ENCODE data around the gene RASA4B. TPM values are rescaled to one million over a fixed set of nuclear protein-coding genes. Genes with fewer than 3 reads are reported as not detected.

The RASA4B gene
- total RNA-seq, 1 donor from 2014 or later, result 8.2 TPM

DNA sequence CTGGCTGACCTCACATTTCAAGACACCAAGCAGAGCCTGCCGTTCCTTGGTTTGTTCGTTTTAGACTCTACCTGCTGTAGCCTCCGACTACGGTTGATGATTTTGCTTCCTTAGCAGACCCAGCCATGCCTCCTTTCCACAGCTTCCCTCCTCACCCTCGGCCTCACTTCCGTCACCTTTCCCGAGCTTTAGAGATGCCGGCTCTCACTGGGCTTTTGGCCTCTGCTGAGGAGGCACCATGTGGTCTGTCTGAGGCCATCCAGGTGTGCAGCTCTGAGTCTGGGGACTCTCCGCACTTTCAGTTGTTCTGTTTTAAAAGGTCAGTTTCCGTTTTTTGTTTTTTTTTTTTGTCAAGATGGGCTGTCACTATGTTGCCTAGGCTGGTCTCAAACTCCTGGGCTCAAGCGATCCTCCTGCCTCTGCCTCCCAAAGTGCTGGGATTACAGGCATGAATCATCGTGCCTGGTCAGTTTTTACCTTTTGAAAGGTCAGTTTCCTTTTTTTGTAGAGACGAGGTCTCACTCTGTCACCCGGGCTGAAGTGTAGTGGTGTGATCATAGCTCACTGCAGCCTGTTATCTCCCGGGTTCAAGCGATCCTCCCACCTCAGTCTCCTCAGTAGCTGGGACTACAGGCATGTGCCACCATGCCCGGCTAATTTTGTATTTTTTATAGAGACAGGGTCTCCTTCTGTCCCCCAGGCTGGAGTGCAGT is 72.5 kb downstream of the RASA4B start:
- no peak overlapping the region for H3K27ac Mint-ChIP-seq
- H3K9me3 Mint-ChIP-seq, result no peaks in the 10 kb centered on the region
- H3K27me3 Mint-ChIP-seq (ENCODE audit: low read depth), result no peaks in the 10 kb centered on the region
- H3K4me3 Mint-ChIP-seq, result no peak overlapping the region
- no peaks in the 10 kb centered on the region for H3K4me1 Mint-ChIP-seq
- TF ChIP-seq, protein P1, sequence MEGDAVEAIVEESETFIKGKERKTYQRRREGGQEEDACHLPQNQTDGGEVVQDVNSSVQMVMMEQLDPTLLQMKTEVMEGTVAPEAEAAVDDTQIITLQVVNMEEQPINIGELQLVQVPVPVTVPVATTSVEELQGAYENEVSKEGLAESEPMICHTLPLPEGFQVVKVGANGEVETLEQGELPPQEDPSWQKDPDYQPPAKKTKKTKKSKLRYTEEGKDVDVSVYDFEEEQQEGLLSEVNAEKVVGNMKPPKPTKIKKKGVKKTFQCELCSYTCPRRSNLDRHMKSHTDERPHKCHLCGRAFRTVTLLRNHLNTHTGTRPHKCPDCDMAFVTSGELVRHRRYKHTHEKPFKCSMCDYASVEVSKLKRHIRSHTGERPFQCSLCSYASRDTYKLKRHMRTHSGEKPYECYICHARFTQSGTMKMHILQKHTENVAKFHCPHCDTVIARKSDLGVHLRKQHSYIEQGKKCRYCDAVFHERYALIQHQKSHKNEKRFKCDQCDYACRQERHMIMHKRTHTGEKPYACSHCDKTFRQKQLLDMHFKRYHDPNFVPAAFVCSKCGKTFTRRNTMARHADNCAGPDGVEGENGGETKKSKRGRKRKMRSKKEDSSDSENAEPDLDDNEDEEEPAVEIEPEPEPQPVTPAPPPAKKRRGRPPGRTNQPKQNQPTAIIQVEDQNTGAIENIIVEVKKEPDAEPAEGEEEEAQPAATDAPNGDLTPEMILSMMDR (IDR thresholded peaks at IDR 0.05; ENCODE audit: unreplicated experiment), result no peak
- peaks cover 14% of the 10 kb centered on the region for H3K36me3 Mint-ChIP-seq
- DNase-seq (ENCODE audit: low spot score in 2 of 2, unreplicated experiment in 2 of 2), result no peak

DNA sequence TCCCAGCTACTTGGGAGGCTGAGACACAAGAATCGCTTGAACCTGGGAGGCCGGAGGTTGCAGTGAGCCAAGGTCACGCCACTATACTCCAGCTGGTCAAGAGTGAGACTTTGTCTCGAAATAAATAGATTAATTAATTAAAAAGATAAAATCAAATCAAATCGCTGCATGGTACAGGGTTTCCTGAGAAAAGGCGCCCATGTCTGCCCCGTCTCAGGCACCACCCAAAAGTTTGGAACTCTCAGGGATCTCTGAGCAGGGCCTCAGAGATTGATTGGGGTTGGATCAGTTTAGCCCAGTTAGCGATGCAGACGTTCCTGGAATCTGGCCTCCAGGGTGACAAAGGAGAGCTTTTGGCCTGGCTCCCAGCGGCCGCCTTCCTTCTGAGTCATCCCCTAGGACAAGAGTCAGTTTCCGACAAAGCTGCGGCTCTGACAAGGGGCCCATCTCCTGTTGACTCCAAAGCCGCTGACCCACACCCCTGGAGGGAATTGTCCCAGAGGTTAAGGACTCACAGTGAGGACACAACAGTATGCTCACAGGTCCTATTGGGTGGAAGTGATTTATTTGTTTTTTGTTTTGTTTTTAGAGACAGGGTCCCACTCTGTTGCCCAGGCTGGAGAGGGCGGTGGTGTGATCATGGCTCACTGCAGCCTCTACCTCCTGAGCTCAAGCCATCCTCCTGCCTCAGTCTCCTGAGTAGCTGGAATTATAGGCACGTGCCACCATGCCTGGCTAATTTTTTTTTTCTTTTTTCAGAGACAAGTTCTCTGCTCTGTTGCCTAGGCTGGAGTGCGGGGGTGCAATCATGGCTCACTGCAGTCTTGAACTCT is 77.4 kb downstream of the RASA4B start:
- no peaks in the 10 kb centered on the region for H3K9me3 Mint-ChIP-seq
- TF ChIP-seq, protein P1 (IDR thresholded peaks at IDR 0.05; ENCODE audit: unreplicated experiment), result no peak
- no peak overlapping the region for H3K4me3 Mint-ChIP-seq
- DNase-seq (ENCODE audit: low spot score in 2 of 2, unreplicated experiment in 2 of 2), result no peak
- H3K27ac Mint-ChIP-seq, result no peak overlapping the region
- no peaks in the 10 kb centered on the region for H3K4me1 Mint-ChIP-seq
- H3K27me3 Mint-ChIP-seq (ENCODE audit: low read depth), result no peaks in the 10 kb centered on the region
- peaks cover 11% of the 10 kb centered on the region for H3K36me3 Mint-ChIP-seq

DNA sequence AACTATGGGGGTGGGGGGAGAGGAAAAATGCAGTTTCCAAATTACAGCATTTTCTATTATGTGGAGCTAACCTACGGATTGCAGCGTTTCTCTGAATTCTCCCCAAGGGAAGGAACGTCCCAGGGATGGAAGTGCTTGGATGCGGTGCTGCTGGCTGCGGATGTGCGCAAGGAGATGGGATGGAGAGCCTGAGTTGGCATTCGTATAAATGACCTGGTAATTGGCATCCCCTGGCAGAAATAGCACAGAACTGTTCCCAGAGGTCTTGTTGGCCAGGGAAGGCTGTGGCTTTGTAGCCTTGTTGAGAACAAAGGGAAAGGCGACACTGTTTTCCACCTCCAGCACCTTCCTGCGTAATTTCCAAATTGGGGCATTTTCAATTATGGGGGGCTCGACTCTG is 81.5 kb downstream of the RASA4B start:
- DNase-seq (ENCODE audit: low spot score in 2 of 2, unreplicated experiment in 2 of 2), result no peak
- TF ChIP-seq, protein P1 (IDR thresholded peaks at IDR 0.05; ENCODE audit: unreplicated experiment), result no peak
- H3K36me3 Mint-ChIP-seq, result peaks cover 2% of the 10 kb centered on the region
- no peaks in the 10 kb centered on the region for H3K27me3 Mint-ChIP-seq (ENCODE audit: low read depth)
- no peaks in the 10 kb centered on the region for H3K9me3 Mint-ChIP-seq
- peaks cover 20% of the 10 kb centered on the region for H3K4me1 Mint-ChIP-seq
- no peak overlapping the region for H3K27ac Mint-ChIP-seq
- no peak overlapping the region for H3K4me3 Mint-ChIP-seq

DNA sequence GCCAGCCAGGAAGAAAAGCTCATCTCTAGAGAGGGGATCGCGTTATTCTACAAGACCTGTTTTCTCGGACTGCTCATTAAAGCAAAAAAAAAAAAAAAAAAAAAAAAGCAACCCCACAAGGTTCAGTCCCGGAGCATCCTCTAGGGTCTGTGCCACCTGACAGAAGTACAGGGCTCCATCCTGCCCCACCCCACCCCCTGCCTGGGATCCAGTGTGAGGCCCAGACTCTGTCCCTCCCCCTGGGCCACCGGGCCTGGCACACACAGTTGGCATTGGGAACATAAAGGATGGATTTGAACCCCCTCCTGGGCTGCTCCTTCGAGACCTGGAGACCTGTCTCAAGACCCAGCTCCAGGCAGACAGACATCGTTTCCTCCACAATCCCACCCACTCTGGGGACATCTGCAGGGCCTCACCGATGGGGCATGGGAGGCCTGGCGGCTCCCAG is 83.5 kb downstream of the RASA4B start:
- Mint-ChIP-seq H3K27me3 (ENCODE audit: low read depth) (no peaks in the 10 kb centered on the region), H3K27ac (peak overlapping the region; percentile 66)
- TF ChIP-seq, protein P1 (IDR thresholded peaks at IDR 0.05; ENCODE audit: unreplicated experiment), result no peak

DNA sequence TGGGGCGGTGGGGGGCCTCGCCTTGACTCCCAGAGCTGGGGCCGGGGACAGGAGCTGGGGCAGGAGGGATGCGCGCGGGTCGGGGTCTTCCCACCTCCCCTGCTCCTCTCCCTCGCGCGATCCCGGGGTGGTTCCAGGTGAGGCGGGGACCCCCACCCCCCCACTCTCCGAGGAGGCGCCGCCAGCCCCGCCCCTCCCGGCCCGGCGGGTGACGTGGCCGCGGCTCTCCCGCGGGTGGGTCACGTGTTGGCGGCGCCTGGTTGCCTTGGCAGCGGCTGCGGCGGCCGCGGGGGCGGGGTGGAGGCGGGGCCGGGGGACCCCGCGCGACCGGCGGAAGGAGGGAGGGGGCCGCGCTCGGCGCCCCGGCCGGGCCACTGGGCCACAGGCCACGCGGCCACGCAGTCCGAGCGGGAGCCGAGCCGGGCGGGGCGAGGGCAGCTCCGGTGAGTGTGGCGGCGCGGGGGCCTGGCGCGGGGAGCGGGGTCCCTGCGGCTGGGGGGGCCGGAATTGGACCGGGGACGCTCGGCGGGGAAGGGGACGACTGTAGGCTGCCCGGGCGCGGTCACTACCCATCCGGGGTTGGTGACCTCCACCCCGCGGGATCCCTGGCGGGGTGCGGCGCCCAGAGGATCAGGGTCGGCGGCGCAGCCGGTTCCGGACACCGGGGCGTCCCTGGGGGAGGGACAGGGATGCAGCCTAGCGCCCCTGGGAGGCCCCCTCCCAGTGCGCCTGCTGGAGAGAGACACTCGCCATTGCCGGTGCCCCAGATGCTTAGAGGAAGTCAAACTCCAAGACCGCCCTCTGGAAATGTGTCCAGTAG is 84.1 kb downstream of the RASA4B start, which contains the start of gene ORAI2:
TSS of gene ORAI2 (plus strand) at position 357 of the 820 bp plus-strand sequence. CDS start 5,382 bp downstream, outside the sequence.
- H3K36me3 Mint-ChIP-seq, result no peaks in the 10 kb centered on the region
- H3K27me3 Mint-ChIP-seq (ENCODE audit: low read depth), result no peaks in the 10 kb centered on the region
- H3K4me3 Mint-ChIP-seq, result peak within 1 kb of the TSS; percentile 77
- peaks cover 22% of the 10 kb centered on the region for H3K4me1 Mint-ChIP-seq
- peak within 1 kb of the TSS; percentile 82 for H3K27ac Mint-ChIP-seq
- TF ChIP-seq, protein P1 (IDR thresholded peaks at IDR 0.05; ENCODE audit: unreplicated experiment), result no peak
- no peaks in the 10 kb centered on the region for H3K9me3 Mint-ChIP-seq
- peak; percentile 82 to 85 for DNase-seq (ENCODE audit: low spot score in 2 of 2, unreplicated experiment in 2 of 2)

More for the DNA sequence above, 83.5 kb downstream of the RASA4B start:
- H3K36me3 Mint-ChIP-seq, result peaks cover under 1% of the 10 kb centered on the region
- no peak for DNase-seq (ENCODE audit: low spot score in 2 of 2, unreplicated experiment in 2 of 2)
- H3K4me1 Mint-ChIP-seq, result peaks cover 22% of the 10 kb centered on the region
- peak overlapping the region; percentile 77 for H3K4me3 Mint-ChIP-seq
- H3K9me3 Mint-ChIP-seq, result no peaks in the 10 kb centered on the region

Data from mesothelial cell of epicardium (in vitro differentiated cells).